Thyroid gland (tissue), 4 donors: ENCODE results near the gene PGBD2. TPM values are rescaled to one million over a fixed set of nuclear protein-coding genes. Genes with fewer than 3 reads are reported as not detected.
"Not testable (repeated sequence)": the region's sequence is repeated elsewhere in the genome, so short reads cannot be mapped to it uniquely, and the experiment has no call there.

Source experiments
- DNase-seq, 2 donors: peaks; one replicate each; pipeline ENCODE4 v3.0.0-alpha.2; 2019
- H3K27ac ChIP-seq, 3 donors: fragments of 200-600 bp; sonication (generic); 1 replicate in 2 of 3; 2 replicates in 1 of 3; pipeline ENCODE4 v1.5.1; 2016 to 2019; ENCODE audit warnings: mild to moderate bottlenecking in 1 of 3, moderate library complexity in 1 of 3
- H3K27me3 ChIP-seq: fragments of 200-600 bp; sonication (generic); one replicate; pipeline ENCODE4 v1.5.1; 2019
- H3K36me3 ChIP-seq, 2 donors: fragments of 200-600 bp; sonication (generic); one replicate each; pipeline ENCODE4 v1.5.1; 2016 to 2019
- H3K4me1 ChIP-seq, 2 donors: fragments of 200-600 bp; sonication (generic); one replicate each; pipeline ENCODE4 v1.5.1; 2017 to 2019
- H3K4me3 ChIP-seq, 3 donors: fragments of 200-600 bp; sonication (generic); replicated peaks in 1 of 3; 1 replicate in 2 of 3; 2 replicates in 1 of 3; pipeline ENCODE4 v1.5.1; 2016; ENCODE audit warnings: mild to moderate bottlenecking in 1 of 3
- H3K9me3 ChIP-seq: fragments of 200-600 bp; sonication (generic); one replicate; pipeline ENCODE4 v1.5.1; 2017
- POLR2A ChIP-seq, 2 donors: fragments of 450-650 bp; IDR thresholded peaks; one replicate each; pipeline ENCODE4 v1.6.1; 2017; ENCODE audit warnings: antibody characterized with exemption in 2 of 2, mild to moderate bottlenecking in 2 of 2, moderate library complexity in 1 of 2
- WGBS, 2 donors: methylation state at CpG; one replicate each; pipeline ENCODE4 v1.1.5; 2017; 5-methylcytosine and 5-hydroxymethylcytosine counted together
- intact Hi-C: fragments of 100-400 bp; cut with DNase I; formaldehyde crosslinking; loops from one replicate; pipeline ENCODE4 v1.15.1; 2023
- total RNA-seq, 4 donors: library from RNA; depleted of rRNA; stranded (reverse); fragments of >200 nt; gene quantifications; one replicate each; pipeline ENCODE4 v1.2.3, GENCODE V29; 2016
- TF ChIP-seq, protein P1 (sequence below), 6 experiments: fragments of 200-600 bp in 3 of 6; fragments of 450-650 bp in 3 of 6; sonication (generic) in 3 of 6; IDR thresholded peaks; one replicate each; pipeline ENCODE4 v1.5.1; 2016 to 2019; ENCODE audit warnings: antibody characterized with exemption in 6 of 6, mild to moderate bottlenecking in 2 of 6, inconsistent platforms in 1 of 6, moderate library complexity in 1 of 6

PGBD2 gene
- total RNA-seq, 4 donors from 2014 or later = 10.0 to 20.3 (median 14.4) TPM

DNA sequence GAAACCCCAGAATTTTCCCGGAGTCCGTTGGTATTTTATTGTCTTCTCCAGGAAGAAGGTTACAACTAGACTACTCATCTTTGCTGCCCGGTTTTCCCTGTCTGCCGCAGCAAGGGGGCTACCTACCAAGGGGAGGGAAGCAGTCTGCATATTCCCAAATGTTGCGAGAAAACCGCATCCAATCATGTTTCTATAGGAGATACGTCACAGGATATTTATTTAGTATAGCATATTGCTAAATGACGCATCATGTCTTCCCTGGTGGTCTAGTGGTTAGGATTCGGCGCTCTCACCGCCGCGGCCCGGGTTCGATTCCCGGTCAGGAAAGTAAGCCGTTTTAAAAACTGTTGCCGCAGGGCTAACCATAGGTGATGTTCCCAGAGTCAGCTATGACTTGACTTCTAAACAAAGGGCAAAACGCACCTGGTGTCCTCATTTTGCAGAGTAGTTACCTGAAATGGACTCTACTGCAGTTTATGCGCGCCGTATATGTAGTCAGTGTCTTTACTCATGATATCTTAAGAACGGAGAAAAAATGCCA is 32.0 kb upstream of the PGBD2 start:
- intact Hi-C loops = no loop called here
- 4 to 5% methylated on average over 22 to 23 of the region's 23 CpGs for WGBS, 2 donors

GRCh38 chr1:248881261-248881660 is 24.8 kb upstream of the PGBD2 start:
- H3K36me3 ChIP-seq = no peaks in the 10 kb centered on the region
- TF ChIP-seq POLR2A (IDR thresholded peaks at IDR 0.05) = no peak
- TF ChIP-seq, protein P1, sequence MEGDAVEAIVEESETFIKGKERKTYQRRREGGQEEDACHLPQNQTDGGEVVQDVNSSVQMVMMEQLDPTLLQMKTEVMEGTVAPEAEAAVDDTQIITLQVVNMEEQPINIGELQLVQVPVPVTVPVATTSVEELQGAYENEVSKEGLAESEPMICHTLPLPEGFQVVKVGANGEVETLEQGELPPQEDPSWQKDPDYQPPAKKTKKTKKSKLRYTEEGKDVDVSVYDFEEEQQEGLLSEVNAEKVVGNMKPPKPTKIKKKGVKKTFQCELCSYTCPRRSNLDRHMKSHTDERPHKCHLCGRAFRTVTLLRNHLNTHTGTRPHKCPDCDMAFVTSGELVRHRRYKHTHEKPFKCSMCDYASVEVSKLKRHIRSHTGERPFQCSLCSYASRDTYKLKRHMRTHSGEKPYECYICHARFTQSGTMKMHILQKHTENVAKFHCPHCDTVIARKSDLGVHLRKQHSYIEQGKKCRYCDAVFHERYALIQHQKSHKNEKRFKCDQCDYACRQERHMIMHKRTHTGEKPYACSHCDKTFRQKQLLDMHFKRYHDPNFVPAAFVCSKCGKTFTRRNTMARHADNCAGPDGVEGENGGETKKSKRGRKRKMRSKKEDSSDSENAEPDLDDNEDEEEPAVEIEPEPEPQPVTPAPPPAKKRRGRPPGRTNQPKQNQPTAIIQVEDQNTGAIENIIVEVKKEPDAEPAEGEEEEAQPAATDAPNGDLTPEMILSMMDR (IDR thresholded peaks at IDR 0.05) = no peak
- H3K27me3 ChIP-seq = no peaks in the 10 kb centered on the region
- H3K4me3 ChIP-seq = no peak overlapping the region
- H3K4me1 ChIP-seq = no peaks in the 10 kb centered on the region
- intact Hi-C loops = no loop called here
- H3K9me3 ChIP-seq = no peaks in the 10 kb centered on the region
- 73 to 84% methylated on average over 1 of the region's 1 CpG for WGBS, 2 donors
- H3K27ac ChIP-seq = no peak overlapping the region
- no peak for DNase-seq

More for the DNA sequence above, 32.0 kb upstream of the PGBD2 start:
- Histone ChIP-seq H3K27ac (peak overlapping the region; percentile 97 to 100 (median 99)), H3K4me1 (peaks cover 0 to 9% of the 10 kb centered on the region in 2 donors), H3K9me3 (no peaks in the 10 kb centered on the region), H3K27me3 (no peaks in the 10 kb centered on the region), H3K4me3 (peak overlapping the region in 2 of 3 donors; percentile 13 to 47), H3K36me3 (no peaks in the 10 kb centered on the region)
- peak; percentile 70 to 73 for DNase-seq
- TF ChIP-seq, protein P1 (IDR thresholded peaks at IDR 0.05) = peak in 1 of 6 experiments; percentile 15
- no peak for TF ChIP-seq POLR2A (IDR thresholded peaks at IDR 0.05)

- H3K9me3 ChIP-seq, DNase-seq, H3K27me3 ChIP-seq, intact Hi-C loops, H3K36me3 ChIP-seq, H3K4me3 ChIP-seq, H3K27ac ChIP-seq, H3K4me1 ChIP-seq: not testable (repeated sequence)
- 83 to 87% methylated on average over 7 of the region's 7 CpGs for WGBS, 2 donors
These were observed 23.6 kb upstream of the PGBD2 start for GRCh38 chr1:248882427-248882826.

GRCh38 chr1:248884632-248885295 is 21.3 kb upstream of the PGBD2 start:
- Histone ChIP-seq H3K4me1 (no peaks in the 10 kb centered on the region), H3K36me3 (no peaks in the 10 kb centered on the region), H3K27ac (no peak overlapping the region), H3K4me3 (no peak overlapping the region), H3K27me3 (no peaks in the 10 kb centered on the region), H3K9me3 (no peaks in the 10 kb centered on the region)
- TF ChIP-seq, protein P1 (IDR thresholded peaks at IDR 0.05) = no peak
- intact Hi-C loops = no loop called here
- DNase-seq = no peak
- 50 to 67% methylated on average over 1 of the region's 1 CpG for WGBS, 2 donors

GRCh38 chr1:248885646-248886045 is 20.4 kb upstream of the PGBD2 start:
- Histone ChIP-seq H3K4me3 (no peak overlapping the region), H3K36me3 (no peaks in the 10 kb centered on the region), H3K27me3 (no peaks in the 10 kb centered on the region), H3K4me1 (no peaks in the 10 kb centered on the region), H3K9me3 (no peaks in the 10 kb centered on the region), H3K27ac (no peak overlapping the region)
- TF ChIP-seq, protein P1 (IDR thresholded peaks at IDR 0.05) = no peak
- TF ChIP-seq POLR2A (IDR thresholded peaks at IDR 0.05) = no peak
- intact Hi-C loops = no loop called here
- DNase-seq = no peak
- 82 to 88% methylated on average over 1 of the region's 1 CpG for WGBS, 2 donors
